Activated CD4-positive, alpha-beta T cell treated with anti-CD3 and anti-CD28 coated beads, Interleukin-2, amount 50 U/mL, for 48 hours (primary cell): ENCODE data around the gene PGGHG.

Experiments
- DNase-seq, 2 experiments: peaks; one replicate each; pipeline ENCODE4 v3.0.0-alpha.2; 2020

The PGGHG gene

GRCh38 chr11:288478-289397, at the start of gene PGGHG:
PGGHG (plus strand) TSS chr11:289126; CDS start chr11:289817, 691 bp downstream.
- peak; percentile 60 to 63 for DNase-seq

GRCh38 chr11:240315-240714, 48.6 kb upstream of the PGGHG start:
- no peak for DNase-seq

- DNase-seq, result no peak
These were observed 47.3 kb upstream of the PGGHG start for GRCh38 chr11:241634-242033.

GRCh38 chr11:244376-244775, 44.5 kb upstream of the PGGHG start:
- DNase-seq, result no peak

GRCh38 chr11:249062-249461, 39.9 kb upstream of the PGGHG start:
- no peak for DNase-seq

GRCh38 chr11:250274-250673, 38.7 kb upstream of the PGGHG start:
- no peak for DNase-seq

- peak; percentile 81 to 86 for DNase-seq
These were observed 38.1 kb upstream of the PGGHG start for GRCh38 chr11:250740-251299.

- no peak for DNase-seq
These were observed 37.4 kb upstream of the PGGHG start for GRCh38 chr11:251550-251949.

GRCh38 chr11:252666-253065, 36.3 kb upstream of the PGGHG start:
- DNase-seq, result no peak

GRCh38 chr11:253160-253885, 35.6 kb upstream of the PGGHG start:
- DNase-seq, result no peak

GRCh38 chr11:253886-254270, 35.0 kb upstream of the PGGHG start:
- DNase-seq, result no peak

GRCh38 chr11:255176-255575, 33.8 kb upstream of the PGGHG start:
- no peak for DNase-seq

GRCh38 chr11:255816-256215, 33.1 kb upstream of the PGGHG start:
- no peak for DNase-seq

- DNase-seq, result no peak
These were observed 31.8 kb upstream of the PGGHG start for GRCh38 chr11:256952-257737.

GRCh38 chr11:257766-258493, 31.0 kb upstream of the PGGHG start:
- DNase-seq, result no peak

GRCh38 chr11:259413-259812, 29.5 kb upstream of the PGGHG start:
- no peak for DNase-seq

GRCh38 chr11:261624-262023, 27.3 kb upstream of the PGGHG start:
- no peak for DNase-seq

GRCh38 chr11:266676-267439, 22.1 kb upstream of the PGGHG start:
- DNase-seq, result peak; percentile 44 to 51

GRCh38 chr11:267491-267994, 21.4 kb upstream of the PGGHG start:
- DNase-seq, result peak; percentile 55 to 67

- peak; percentile 39 to 51 for DNase-seq
These were observed 20.2 kb upstream of the PGGHG start for GRCh38 chr11:268716-269145.
